ENCODE measurements around the gene SMAP2.
A peak's percentile ranks its signal among the peaks of the same experiment; 100 is the strongest.

Gene SMAP2

DNA sequence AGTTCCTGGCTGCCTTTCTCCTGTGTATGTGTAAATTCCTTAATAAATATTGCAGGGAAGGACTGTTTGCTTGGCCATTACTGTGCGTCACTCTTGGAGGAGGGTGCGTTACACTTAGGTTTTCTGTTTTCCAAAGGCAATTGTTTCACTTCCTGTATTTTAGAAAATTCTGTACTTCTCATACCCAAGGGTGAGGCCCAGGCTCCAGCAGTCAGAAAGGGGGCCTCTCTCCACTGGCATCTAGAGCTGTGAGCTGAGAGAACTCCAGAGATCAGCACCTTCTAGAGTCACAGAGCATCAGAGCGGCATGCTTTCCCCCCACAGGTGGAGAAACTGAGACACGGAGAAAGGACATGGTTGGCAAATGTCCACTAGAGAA lies 49.7 kb downstream of the SMAP2 start:
- no peak for DNase-seq

DNA sequence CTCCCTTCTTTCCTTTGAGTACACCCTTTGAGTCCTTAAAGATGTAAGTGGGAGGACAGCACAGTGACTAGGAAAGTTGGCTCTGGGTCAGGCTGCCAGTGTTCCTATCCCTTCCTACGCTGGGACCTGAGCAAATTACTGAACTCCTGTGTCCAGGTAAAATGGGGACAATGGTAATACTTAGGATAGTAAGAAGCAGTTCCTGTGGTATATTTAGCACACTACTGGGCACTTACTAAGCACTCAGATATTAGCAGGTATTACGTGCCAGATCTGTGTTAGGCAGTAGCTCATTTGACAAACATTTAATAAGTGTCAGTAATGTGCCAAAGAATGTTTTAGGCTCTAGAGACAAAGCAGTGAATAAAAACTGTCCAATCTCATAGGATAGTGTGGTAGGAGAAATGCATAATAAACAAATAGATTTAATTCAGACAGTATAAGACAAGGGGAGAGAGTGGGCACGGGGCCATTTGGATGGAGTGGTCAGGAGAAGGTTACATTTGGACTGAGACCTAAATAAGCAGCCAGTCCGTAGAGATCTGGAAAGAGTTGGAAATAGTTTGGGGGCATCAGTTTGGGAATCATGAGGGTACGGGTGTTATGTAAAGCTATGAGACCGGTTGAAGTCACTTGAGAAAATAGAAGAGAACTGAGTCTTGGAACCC lies 50.6 kb downstream of the SMAP2 start:
- DNase-seq: no peak

DNA sequence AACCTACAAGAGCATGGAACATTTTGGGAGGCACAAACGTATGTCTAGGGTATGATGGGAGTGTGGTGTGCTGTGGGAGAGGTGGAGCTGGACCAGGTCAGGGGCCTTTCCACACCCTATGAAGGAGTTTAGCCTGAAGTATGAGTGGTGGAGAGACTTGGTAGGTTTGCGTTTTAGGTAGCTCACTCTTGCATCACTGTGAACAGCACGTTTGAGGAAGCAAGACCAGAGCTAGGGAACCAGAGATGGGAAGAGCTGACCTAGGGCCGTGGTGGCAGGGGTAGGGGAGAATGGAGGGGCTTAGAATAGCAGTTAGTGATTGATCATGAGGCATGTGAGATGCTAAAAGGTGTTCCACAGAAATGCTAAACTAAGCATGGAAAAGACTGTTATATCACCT lies 51.7 kb downstream of the SMAP2 start:
- DNase-seq: no peak

DNA sequence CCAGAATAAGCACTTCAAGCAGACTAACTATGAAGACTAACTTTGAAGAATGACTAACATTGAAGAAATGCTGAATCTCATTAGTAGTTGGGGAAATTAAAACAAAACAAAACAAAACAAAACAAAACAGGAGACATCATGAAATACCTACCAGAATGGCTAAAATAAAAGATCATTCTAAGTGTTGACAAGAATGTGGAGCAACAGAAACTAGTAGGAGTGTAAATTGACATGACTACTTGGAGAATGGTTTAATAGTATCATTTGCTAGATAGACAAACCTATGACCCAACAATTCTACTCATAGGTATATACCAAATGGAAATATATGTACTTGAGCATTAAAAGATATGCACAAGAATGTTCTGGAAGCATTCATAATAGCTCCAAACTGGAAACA lies 57.9 kb downstream of the SMAP2 start:
- DNase-seq: no peak

GRCh38 chr1:40432644-40433390 lies 59.3 kb downstream of the SMAP2 start:
- DNase-seq: no peak

- no peak for DNase-seq
Observed at GRCh38 chr1:40435471-40435870, 61.9 kb downstream of the SMAP2 start.

- DNase-seq: no peak
Observed at GRCh38 chr1:40435876-40436275, 62.3 kb downstream of the SMAP2 start.

- no peak for DNase-seq
Observed at GRCh38 chr1:40438391-40439015, 65.0 kb downstream of the SMAP2 start.

DNA sequence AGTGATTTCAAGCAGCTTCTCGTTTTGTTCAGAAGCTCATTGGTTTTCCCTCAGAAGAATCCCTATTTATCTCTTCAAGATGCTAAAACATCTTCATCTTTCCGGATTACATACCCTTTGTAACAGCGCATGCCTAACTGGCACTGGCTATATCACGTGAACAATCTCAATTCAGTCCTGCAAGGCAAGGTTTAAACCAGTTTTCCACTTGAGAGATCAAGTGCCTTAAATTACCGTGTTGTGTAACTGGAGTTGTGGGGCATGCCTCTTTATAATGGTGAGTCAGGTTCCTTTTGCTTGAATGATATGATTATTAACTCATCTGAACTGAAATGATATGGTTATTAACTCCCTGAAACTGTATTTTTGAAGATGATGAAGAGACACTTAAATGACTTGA lies 65.7 kb downstream of the SMAP2 start:
- no peak for DNase-seq

DNA sequence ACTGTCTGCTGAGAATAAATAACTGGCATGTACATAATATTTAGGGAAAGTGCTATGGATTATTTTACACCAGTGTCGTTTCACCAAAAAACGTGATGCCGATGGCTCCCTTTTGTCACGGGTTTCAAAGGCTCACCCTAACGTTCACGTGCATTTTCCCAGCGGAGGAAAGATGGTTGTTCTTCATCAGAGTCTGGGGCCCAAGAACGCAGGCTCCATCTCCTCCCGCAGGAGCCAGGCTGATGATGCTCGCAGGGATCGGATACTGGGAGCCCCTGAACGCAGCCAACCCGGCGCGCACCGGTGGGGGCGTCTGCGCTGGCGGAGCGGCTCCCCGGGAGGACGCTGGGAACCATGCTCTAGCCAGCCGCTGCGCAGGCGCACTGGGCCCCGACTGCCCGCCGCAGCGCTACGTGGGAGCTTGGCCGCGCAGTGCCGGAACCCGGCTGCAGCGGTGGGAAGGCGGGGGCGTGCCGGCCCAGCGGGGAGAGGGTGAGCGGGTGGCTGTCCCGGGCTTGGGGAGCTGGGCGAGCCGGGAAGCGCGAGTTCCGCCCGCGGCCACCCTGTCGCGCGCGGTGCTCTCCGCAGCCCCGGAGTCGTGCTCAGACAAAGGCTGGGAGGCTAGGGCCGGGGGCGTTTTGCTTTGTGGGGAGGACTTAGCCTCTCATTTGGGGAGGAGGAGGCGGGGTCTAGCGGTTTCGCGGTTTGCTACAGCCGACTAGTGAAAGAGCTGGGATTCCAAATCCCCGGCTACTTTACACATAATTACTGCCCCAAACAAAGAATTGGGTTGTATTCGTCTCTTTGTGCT lies 76.4 kb downstream of the SMAP2 start, which contains the start of gene ZFP69B:
Gene ZFP69B, plus strand, starts transcription at position 793 of the 811 bp plus-strand sequence. CDS start 486 bp downstream, outside the sequence.
- DNase-seq: peak; percentile 96

GRCh38 chr1:40450495-40451237 lies 77.1 kb downstream of the SMAP2 start:
- peak; percentile 84 for DNase-seq

- DNase-seq: no peak
Observed at GRCh38 chr1:40451238-40451585, 77.7 kb downstream of the SMAP2 start.

- no peak for DNase-seq
Observed at GRCh38 chr1:40454873-40455272, 81.3 kb downstream of the SMAP2 start.

DNA sequence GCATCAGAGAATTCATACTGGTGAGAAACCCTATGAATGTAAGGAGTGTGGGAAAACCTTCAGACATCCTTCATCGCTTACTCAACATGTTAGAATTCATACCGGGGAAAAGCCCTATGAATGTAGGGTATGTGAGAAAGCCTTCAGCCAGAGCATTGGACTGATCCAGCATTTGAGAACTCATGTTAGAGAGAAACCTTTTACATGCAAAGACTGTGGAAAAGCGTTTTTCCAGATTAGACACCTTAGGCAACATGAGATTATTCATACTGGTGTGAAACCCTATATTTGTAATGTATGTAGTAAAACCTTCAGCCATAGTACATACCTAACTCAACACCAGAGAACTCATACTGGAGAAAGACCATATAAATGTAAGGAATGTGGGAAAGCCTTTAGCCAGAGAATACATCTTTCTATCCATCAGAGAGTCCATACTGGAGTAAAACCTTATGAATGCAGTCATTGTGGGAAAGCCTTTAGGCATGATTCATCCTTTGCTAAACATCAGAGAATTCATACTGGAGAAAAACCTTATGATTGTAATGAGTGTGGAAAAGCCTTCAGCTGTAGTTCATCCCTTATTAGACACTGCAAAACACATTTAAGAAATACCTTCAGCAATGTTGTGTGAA lies 89.5 kb downstream of the SMAP2 start:
- DNase-seq: no peak

- DNase-seq: no peak
Observed at GRCh38 chr1:40469327-40469726, 95.8 kb downstream of the SMAP2 start.

Measured in NCI-H1092 treated with DMSO at 0.1 percent for 48 hours (cell line).